Measurements from ENCODE around the gene CDC14C.
"Not testable (repeated sequence)": the region's sequence is repeated elsewhere in the genome, so short reads cannot be mapped to it uniquely, and the experiment has no call there.

CDC14C gene

GRCh38 chr7:48901966-48902365 is 22.4 kb upstream of the CDC14C start:
- H3K4me3 ChIP-seq (ENCODE audit: low read depth, low read length) = no peak overlapping the region
- no peak for TF ChIP-seq CTCF (IDR thresholded peaks at IDR 0.05; ENCODE audit: borderline replicate concordance, insufficient read depth, low read depth, low read length)

GRCh38 chr7:48904975-48905374 is 19.4 kb upstream of the CDC14C start:
- TF ChIP-seq CTCF (IDR thresholded peaks at IDR 0.05; ENCODE audit: borderline replicate concordance, insufficient read depth, low read depth, low read length) = no peak
- H3K4me3 ChIP-seq (ENCODE audit: low read depth, low read length) = no peak overlapping the region

- H3K4me3 ChIP-seq (ENCODE audit: low read depth, low read length) = not testable (repeated sequence)
These were observed 18.7 kb upstream of the CDC14C start for GRCh38 chr7:48905686-48906085.

GRCh38 chr7:48909887-48910286 is 14.5 kb upstream of the CDC14C start:
- not testable (repeated sequence) for H3K4me3 ChIP-seq (ENCODE audit: low read depth, low read length)

GRCh38 chr7:48931481-48931880 is 7.1 kb downstream of the CDC14C start:
- TF ChIP-seq CTCF (IDR thresholded peaks at IDR 0.05; ENCODE audit: borderline replicate concordance, insufficient read depth, low read depth, low read length) = no peak
- no peak overlapping the region for H3K4me3 ChIP-seq (ENCODE audit: low read depth, low read length)

GRCh38 chr7:48932126-48932910 is 8.0 kb downstream of the CDC14C start:
- TF ChIP-seq CTCF (IDR thresholded peaks at IDR 0.05; ENCODE audit: borderline replicate concordance, insufficient read depth, low read depth, low read length) = no peak
- no peak overlapping the region for H3K4me3 ChIP-seq (ENCODE audit: low read depth, low read length)

GRCh38 chr7:48933549-48934085 is 9.3 kb downstream of the CDC14C start:
- TF ChIP-seq CTCF (IDR thresholded peaks at IDR 0.05; ENCODE audit: borderline replicate concordance, insufficient read depth, low read depth, low read length) = no peak

GRCh38 chr7:48938539-48939295 is 14.4 kb downstream of the CDC14C start:
- no peak for TF ChIP-seq CTCF (IDR thresholded peaks at IDR 0.05; ENCODE audit: borderline replicate concordance, insufficient read depth, low read depth, low read length)

More at GRCh38 chr7:48933549-48934085, 9.3 kb downstream of the CDC14C start:
- H3K4me3 ChIP-seq (ENCODE audit: low read depth, low read length) = no peak overlapping the region

More at GRCh38 chr7:48938539-48939295, 14.4 kb downstream of the CDC14C start:
- no peak overlapping the region for H3K4me3 ChIP-seq (ENCODE audit: low read depth, low read length)

Data from GM12875 (cell line).